ENCODE measurements around the gene ANKLE1. TPM values are rescaled to one million over a fixed set of nuclear protein-coding genes. Genes with fewer than 3 reads are reported as not detected.

The ANKLE1 gene
- polyA plus RNA-seq, 4 donors: 0.60 to 0.91 (median 0.83) TPM

- DNase-seq (ENCODE audit: low read depth in 4 of 4, low spot score in 3 of 4): no peak
Measured at GRCh38 chr19:17324357-17325114, 42.8 kb downstream of the ANKLE1 start.

- no peak for DNase-seq (ENCODE audit: low read depth in 4 of 4, low spot score in 3 of 4)
Measured at GRCh38 chr19:17325133-17325532, 43.4 kb downstream of the ANKLE1 start.

GRCh38 chr19:17325881-17326594 lies 44.3 kb downstream of the ANKLE1 start:
- no peak for DNase-seq (ENCODE audit: low read depth in 4 of 4, low spot score in 3 of 4)

GRCh38 chr19:17326595-17326966 lies 44.9 kb downstream of the ANKLE1 start:
- DNase-seq (ENCODE audit: low read depth in 4 of 4, low spot score in 3 of 4): no peak

GRCh38 chr19:17327068-17327653 lies 45.5 kb downstream of the ANKLE1 start:
- DNase-seq (ENCODE audit: low read depth in 4 of 4, low spot score in 3 of 4): no peak

GRCh38 chr19:17327654-17328516 lies 46.2 kb downstream of the ANKLE1 start:
- peak in 1 of 4 donors; percentile 57 for DNase-seq (ENCODE audit: low read depth in 4 of 4, low spot score in 3 of 4)

GRCh38 chr19:17328517-17329365 lies 47.0 kb downstream of the ANKLE1 start:
- DNase-seq (ENCODE audit: low read depth in 4 of 4, low spot score in 3 of 4): no peak

GRCh38 chr19:17329366-17330261 lies 47.9 kb downstream of the ANKLE1 start:
- no peak for DNase-seq (ENCODE audit: low read depth in 4 of 4, low spot score in 3 of 4)

GRCh38 chr19:17330262-17331044 lies 48.8 kb downstream of the ANKLE1 start:
- no peak for DNase-seq (ENCODE audit: low read depth in 4 of 4, low spot score in 3 of 4)

GRCh38 chr19:17331045-17331558 lies 49.4 kb downstream of the ANKLE1 start:
- no peak for DNase-seq (ENCODE audit: low read depth in 4 of 4, low spot score in 3 of 4)

GRCh38 chr19:17332360-17332676 lies 50.6 kb downstream of the ANKLE1 start:
- DNase-seq (ENCODE audit: low read depth in 4 of 4, low spot score in 3 of 4): no peak

- DNase-seq (ENCODE audit: low read depth in 4 of 4, low spot score in 3 of 4): no peak
Measured at GRCh38 chr19:17332677-17333581, 51.2 kb downstream of the ANKLE1 start.

- DNase-seq (ENCODE audit: low read depth in 4 of 4, low spot score in 3 of 4): no peak
Measured at GRCh38 chr19:17333611-17334413, 52.1 kb downstream of the ANKLE1 start.

GRCh38 chr19:17334414-17335409 lies 53.0 kb downstream of the ANKLE1 start, which contains the start of gene ANO8:
Gene ANO8, minus strand, starts transcription at chr19:17334855. Its CDS starts 185 bp downstream, at chr19:17334670.
- peak; percentile 92 to 99 (median 92) for DNase-seq (ENCODE audit: low read depth in 4 of 4, low spot score in 3 of 4)

GRCh38 chr19:17335575-17335974 lies 53.9 kb downstream of the ANKLE1 start:
- DNase-seq (ENCODE audit: low read depth in 4 of 4, low spot score in 3 of 4): no peak
